ENCODE data around the gene CNTN5.

DNA sequence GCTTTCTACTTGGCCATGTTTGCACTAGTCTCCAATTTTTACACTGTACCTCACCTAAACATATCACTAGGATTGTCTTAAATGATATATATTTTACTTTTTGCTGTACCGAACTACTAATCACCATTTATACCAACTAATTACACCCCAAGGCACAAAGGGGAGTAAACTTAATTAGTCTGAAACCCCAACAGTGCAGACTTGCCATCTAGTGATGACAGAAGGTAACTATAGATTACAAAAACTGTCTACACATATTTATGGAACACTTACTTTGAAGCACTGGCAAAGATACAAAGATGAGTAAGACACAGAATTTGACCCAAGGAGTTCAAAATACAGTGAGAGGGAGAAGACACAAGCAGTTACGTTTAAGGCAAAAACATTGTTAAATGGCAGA lies 139.7 kb downstream of the CNTN5 start:
- no peak for TF ChIP-seq EZH2 (IDR thresholded peaks at IDR 0.05; ENCODE audit: insufficient read depth, poor library complexity, severe bottlenecking)
- TF ChIP-seq EZH2phosphoT487 (IDR thresholded peaks at IDR 0.05; ENCODE audit: insufficient read depth, low read depth): no peak

Data from GM23248 (cell line).